ENCODE data around the gene MBD3L4. TPM values are rescaled to one million over a fixed set of nuclear protein-coding genes. Genes with fewer than 3 reads are reported as not detected.
A peak's percentile ranks its signal among the peaks of the same experiment; 100 is the strongest.

The MBD3L4 gene
- total and polyA plus RNA-seq, 10 of the 15 experiments (the other 5 are each of a cell fraction or from before 2014, with no cell fraction given): not detected

- TF ChIP-seq PML (IDR thresholded peaks at IDR 0.05; ENCODE audit: low read length) (peak; percentile 91), YY1 (IDR thresholded peaks at IDR 0.05; ENCODE audit: low read depth, low read length) (peak; percentile 48; the same call in 1 of the 2 replicates), SIN3A (IDR thresholded peaks at IDR 0.05; ENCODE audit: low read depth, low read length) (peak; percentile 93), STAT3 (IDR thresholded peaks at IDR 0.05; ENCODE audit: low read depth, low read length) (no peak), NR2C1 (IDR thresholded peaks at IDR 0.05) (peak; percentile 55), EED (IDR thresholded peaks at IDR 0.05; ENCODE audit: low read depth) (peak; percentile 26; the same call in 1 of the 2 replicates), HCFC1 (IDR thresholded peaks at IDR 0.05; ENCODE audit: low read length) (peak; percentile 48; the same call in 1 of the 2 replicates), GATAD2B (conservative IDR thresholded peaks at IDR 0.05; ENCODE audit: low read depth) (peak; percentile 87), IRF5 (IDR thresholded peaks at IDR 0.05; ENCODE audit: borderline replicate concordance) (no peak), LARP7 (IDR thresholded peaks at IDR 0.05) (peak; percentile 64; the same call in 1 of the 2 replicates), ELK1 (IDR thresholded peaks at IDR 0.05; ENCODE audit: low read depth, low read length) (peak; percentile 89), E4F1 (IDR thresholded peaks at IDR 0.05; ENCODE audit: borderline replicate concordance, partially characterized antibody) (peak; percentile 77), KLF5 (IDR thresholded peaks at IDR 0.05; ENCODE audit: partially characterized antibody) (peak; percentile 80), NFYA (IDR thresholded peaks at IDR 0.05; ENCODE audit: borderline replicate concordance, low read depth, low read length) (no peak), NFIC (IDR thresholded peaks at IDR 0.05; ENCODE audit: low read depth, low read length) (no peak), BRCA1 (IDR thresholded peaks at IDR 0.05; ENCODE audit: low read depth, low read length) (no peak), PBX3 (IDR thresholded peaks at IDR 0.05; ENCODE audit: insufficient replicate concordance, low read depth, low read length) (peak; percentile 56), RFX5 (IDR thresholded peaks at IDR 0.05; ENCODE audit: low read depth, low read length) (no peak), CHD2 (IDR thresholded peaks at IDR 0.05; ENCODE audit: borderline replicate concordance, low read depth, low read length) (peak; percentile 61; the same call in 1 of the 2 replicates), IKZF2 (IDR thresholded peaks at IDR 0.05) (no peak; a peak in 1 of 4 replicates), USF1 (IDR thresholded peaks at IDR 0.05; ENCODE audit: borderline replicate concordance, extremely low read length, insufficient read depth, low read depth, low read length) (no peak), SREBF1 (IDR thresholded peaks at IDR 0.05; ENCODE audit: low read length) (peak; percentile 31; the same call in 1 of the 2 replicates), NBN (IDR thresholded peaks at IDR 0.05) (peak; percentile 72), MEF2A (IDR thresholded peaks at IDR 0.05; ENCODE audit: insufficient read depth, low read depth, low read length) (no peak)
Measured at GRCh38 chr19:7069042-7069903, 29.3 kb upstream of the MBD3L4 start, which contains the start of gene ZNF557 (continued).

All from GM12878 (cell line).